ENCODE data around the gene TTLL12.
A peak's percentile ranks its signal among the peaks of the same experiment; 100 is the strongest.

The TTLL12 gene

GRCh38 chr22:43198126-43198525 is 11.2 kb upstream of the TTLL12 start:
- no peak for DNase-seq

- DNase-seq = no peak
Measured at GRCh38 chr22:43197271-43197941, 10.5 kb upstream of the TTLL12 start.

GRCh38 chr22:43191831-43192230 is 4.9 kb upstream of the TTLL12 start:
- DNase-seq = no peak

- no peak for DNase-seq
Measured at GRCh38 chr22:43188829-43189545, 2.1 kb upstream of the TTLL12 start.

GRCh38 chr22:43187171-43188099 is 501 bp upstream of the TTLL12 start:
- peak; percentile 97 for DNase-seq

GRCh38 chr22:43185860-43186261 is 1.1 kb downstream of the TTLL12 start:
- DNase-seq = peak; percentile 7

GRCh38 chr22:43183496-43184277 is 3.2 kb downstream of the TTLL12 start:
- peak; percentile 25 for DNase-seq

- no peak for DNase-seq
Measured at GRCh38 chr22:43182726-43183125, 4.2 kb downstream of the TTLL12 start.

GRCh38 chr22:43182118-43182517 is 4.8 kb downstream of the TTLL12 start:
- no peak for DNase-seq

- no peak for DNase-seq
Measured at GRCh38 chr22:43181321-43182076, 5.4 kb downstream of the TTLL12 start.

- DNase-seq = no peak
Measured at GRCh38 chr22:43180670-43181069, 6.3 kb downstream of the TTLL12 start.

- DNase-seq = no peak
Measured at GRCh38 chr22:43179911-43180195, 7.1 kb downstream of the TTLL12 start.

- DNase-seq = no peak
Measured at GRCh38 chr22:43179146-43179910, 7.6 kb downstream of the TTLL12 start.

GRCh38 chr22:43177479-43177878 is 9.5 kb downstream of the TTLL12 start:
- DNase-seq = no peak

GRCh38 chr22:43176090-43176489 is 10.8 kb downstream of the TTLL12 start:
- no peak for DNase-seq

GRCh38 chr22:43174941-43175531 is 11.9 kb downstream of the TTLL12 start:
- DNase-seq = no peak

GRCh38 chr22:43173976-43174720 is 12.8 kb downstream of the TTLL12 start:
- DNase-seq = no peak

GRCh38 chr22:43173566-43173965 is 13.4 kb downstream of the TTLL12 start:
- DNase-seq = no peak

GRCh38 chr22:43172191-43172590 is 14.7 kb downstream of the TTLL12 start:
- no peak for DNase-seq

GRCh38 chr22:43171607-43172006 is 15.3 kb downstream of the TTLL12 start:
- no peak for DNase-seq
